ENCODE data around the gene PADI1.

DNA sequence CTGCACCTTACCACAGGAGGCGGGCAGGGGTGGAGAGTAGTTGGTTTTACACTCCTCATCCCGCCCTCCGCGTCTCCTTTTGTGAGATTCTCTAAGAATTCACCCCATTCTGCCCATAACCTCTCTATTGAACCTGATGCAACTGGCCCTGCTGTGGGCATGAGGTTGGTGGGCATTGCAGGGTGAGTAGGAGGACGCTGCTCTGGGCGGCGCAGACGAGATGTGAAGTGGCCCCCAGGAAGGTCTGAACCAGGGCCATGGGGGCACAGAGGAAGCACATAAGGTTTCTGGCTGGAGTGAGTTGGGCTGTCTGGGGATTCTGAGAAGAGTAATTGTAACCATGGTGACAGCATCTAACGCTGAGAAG is 8.8 kb downstream of the PADI1 start:
- TF ChIP-seq, protein P1, sequence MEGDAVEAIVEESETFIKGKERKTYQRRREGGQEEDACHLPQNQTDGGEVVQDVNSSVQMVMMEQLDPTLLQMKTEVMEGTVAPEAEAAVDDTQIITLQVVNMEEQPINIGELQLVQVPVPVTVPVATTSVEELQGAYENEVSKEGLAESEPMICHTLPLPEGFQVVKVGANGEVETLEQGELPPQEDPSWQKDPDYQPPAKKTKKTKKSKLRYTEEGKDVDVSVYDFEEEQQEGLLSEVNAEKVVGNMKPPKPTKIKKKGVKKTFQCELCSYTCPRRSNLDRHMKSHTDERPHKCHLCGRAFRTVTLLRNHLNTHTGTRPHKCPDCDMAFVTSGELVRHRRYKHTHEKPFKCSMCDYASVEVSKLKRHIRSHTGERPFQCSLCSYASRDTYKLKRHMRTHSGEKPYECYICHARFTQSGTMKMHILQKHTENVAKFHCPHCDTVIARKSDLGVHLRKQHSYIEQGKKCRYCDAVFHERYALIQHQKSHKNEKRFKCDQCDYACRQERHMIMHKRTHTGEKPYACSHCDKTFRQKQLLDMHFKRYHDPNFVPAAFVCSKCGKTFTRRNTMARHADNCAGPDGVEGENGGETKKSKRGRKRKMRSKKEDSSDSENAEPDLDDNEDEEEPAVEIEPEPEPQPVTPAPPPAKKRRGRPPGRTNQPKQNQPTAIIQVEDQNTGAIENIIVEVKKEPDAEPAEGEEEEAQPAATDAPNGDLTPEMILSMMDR (IDR thresholded peaks at IDR 0.05 in 8 of 11, conservative IDR thresholded peaks at IDR 0.05 in 3 of 11): no peak
- TF ChIP-seq POLR2A (IDR thresholded peaks at IDR 0.05): no peak

All from spleen (tissue), 7 donors.